HT-29 (cell line): ENCODE measurements around the gene EP400. TPM values are rescaled to one million over a fixed set of nuclear protein-coding genes. Genes with fewer than 3 reads are reported as not detected.

ENCODE experiments used
- DNase-seq: peaks from one replicate; pipeline ENCODE4 v3.0.0-alpha.2; 2015; ENCODE audit warnings: low spot score
- total RNA-seq: library from RNA; depleted of rRNA; stranded (reverse); fragments of >200 nt; shearing (Covaris generic); gene quantifications from 2 replicates; pipeline ENCODE4 v1.2.3, GENCODE V29; 2014

Gene EP400
- total RNA-seq, 1 experiment from 2014 or later = 12.2 TPM

GRCh38 chr12:132015686-132016430, 66.1 kb downstream of the EP400 start:
- no peak for DNase-seq

GRCh38 chr12:132018193-132018916, 68.6 kb downstream of the EP400 start:
- no peak for DNase-seq

GRCh38 chr12:132019891-132020290, 70.1 kb downstream of the EP400 start:
- no peak for DNase-seq

GRCh38 chr12:132020292-132020691, 70.5 kb downstream of the EP400 start:
- DNase-seq = no peak

- no peak for DNase-seq
Observed at GRCh38 chr12:132021031-132021871, 71.5 kb downstream of the EP400 start.

- no peak for DNase-seq
Observed at GRCh38 chr12:132021965-132022364, 72.2 kb downstream of the EP400 start.

- no peak for DNase-seq
Observed at GRCh38 chr12:132023658-132024057, 73.9 kb downstream of the EP400 start.

- DNase-seq = no peak
Observed at GRCh38 chr12:132024758-132025157, 75.0 kb downstream of the EP400 start.

GRCh38 chr12:132025526-132025925, 75.8 kb downstream of the EP400 start:
- no peak for DNase-seq

- no peak for DNase-seq
Observed at GRCh38 chr12:132026061-132026795, 76.5 kb downstream of the EP400 start.

GRCh38 chr12:132026796-132027500, 77.2 kb downstream of the EP400 start:
- DNase-seq = no peak

- DNase-seq = no peak
Observed at GRCh38 chr12:132027636-132028035, 77.9 kb downstream of the EP400 start.

GRCh38 chr12:132028111-132028510, 78.4 kb downstream of the EP400 start:
- DNase-seq = no peak

GRCh38 chr12:132029503-132030300, 80.0 kb downstream of the EP400 start:
- DNase-seq = no peak

- DNase-seq = no peak
Observed at GRCh38 chr12:132030367-132031038, 80.8 kb downstream of the EP400 start.

GRCh38 chr12:132033627-132034026, 83.9 kb downstream of the EP400 start:
- no peak for DNase-seq

GRCh38 chr12:132036063-132036683, 86.4 kb downstream of the EP400 start:
- no peak for DNase-seq

- DNase-seq = no peak
Observed at GRCh38 chr12:132040906-132041606, 91.3 kb downstream of the EP400 start.
